Measurements from ENCODE around the gene RNASET2. TPM values are rescaled to one million over a fixed set of nuclear protein-coding genes. Genes with fewer than 3 reads are reported as not detected.
"Not testable (repeated sequence)": the region's sequence is repeated elsewhere in the genome, so short reads cannot be mapped to it uniquely, and the experiment has no call there.

RNASET2 gene
- total RNA-seq, 2 experiments from 2014 or later = 62.5 to 66.1 TPM

- Mint-ChIP-seq H3K9me3 (no peaks in the 10 kb centered on the region), H3K27ac (peak overlapping the region; percentile 90)
Measured at GRCh38 chr6:166954118-166954713, 2.1 kb downstream of the RNASET2 start.

DNA sequence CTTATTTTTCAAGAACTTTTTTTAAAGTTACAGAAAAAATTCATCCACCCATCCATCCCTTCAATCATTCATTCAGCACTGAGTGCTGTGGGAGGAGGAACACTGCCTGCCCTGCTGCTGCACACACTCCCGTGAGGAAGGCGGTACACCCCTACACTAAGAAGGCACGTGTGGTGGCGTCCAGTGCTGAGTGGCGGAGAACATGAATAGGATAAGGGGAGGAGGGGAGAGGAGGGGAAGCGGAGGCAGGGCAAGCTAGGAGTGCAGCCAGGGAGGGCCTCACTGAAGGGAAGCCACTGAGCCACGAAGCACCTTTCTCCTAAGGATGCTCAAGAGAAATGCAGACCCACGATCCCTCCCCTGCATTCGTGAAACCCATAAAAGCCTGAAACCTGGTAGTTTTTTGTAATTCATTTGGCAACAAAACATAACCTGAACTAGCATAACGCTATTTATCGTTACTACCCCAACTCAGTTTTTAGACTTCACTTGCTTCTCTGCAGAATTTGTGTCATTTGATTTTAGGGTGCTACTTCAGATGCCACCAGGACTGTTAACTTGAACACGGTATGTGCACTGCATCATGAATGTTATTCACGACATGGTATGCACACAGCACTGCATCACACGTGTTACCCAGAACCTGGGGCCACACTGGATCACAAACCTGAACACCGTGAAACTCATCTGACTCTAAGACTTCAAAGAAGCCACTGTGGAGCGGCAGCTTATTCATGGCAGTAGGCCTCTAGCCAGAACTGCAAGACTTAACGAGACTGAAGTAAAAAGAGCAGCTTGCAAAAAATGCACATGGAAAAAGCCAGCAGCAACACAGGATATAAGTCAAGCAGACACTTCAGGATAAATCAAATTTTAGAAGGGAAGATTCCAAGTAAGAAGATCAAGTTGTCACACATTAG lies 3.5 kb downstream of the RNASET2 start:
- no peaks in the 10 kb centered on the region for H3K27me3 Mint-ChIP-seq
- peak overlapping the region; percentile 66 for H3K4me3 Mint-ChIP-seq
- DNase-seq = peak; percentile 68
- H3K4me1 Mint-ChIP-seq (ENCODE audit: low read depth) = peaks cover 68% of the 10 kb centered on the region
- no peaks in the 10 kb centered on the region for H3K9me3 Mint-ChIP-seq
- H3K36me3 Mint-ChIP-seq = peaks cover 8% of the 10 kb centered on the region
- ChIA-PET POLR2A (interaction anchor here (1.6 to 7.5 kb wide), 5 partner anchors 10 to 122 kb away, joined by 4 to 41 read pairs (median 6); partner anchors contain the start of gene CEP43), CTCF (interaction anchor here (0.9 to 5.2 kb wide), 13 partner anchors 11 to 398 kb away, joined by 3 to 50 read pairs (median 5); partner anchors contain the start of gene CEP43)
- intact Hi-C loops (cut with micrococcal nuclease) = loop anchor here (5.0 to 10.0 kb wide), 3 partner anchors 399 to 538 kb away; no protein-coding TSS in a partner anchor
- H3K27ac Mint-ChIP-seq = peak overlapping the region; percentile 90

More at GRCh38 chr6:166954118-166954713, 2.1 kb downstream of the RNASET2 start:
- CTCF ChIA-PET = interaction anchor here (0.6 to 5.2 kb wide), 11 partner anchors 10 to 192 kb away, joined by 3 to 50 read pairs (median 5); partner anchors contain the start of gene CEP43
- POLR2A ChIA-PET = interaction anchor here (0.6 to 7.5 kb wide), 6 partner anchors 12 to 107 kb away, joined by 3 to 41 read pairs (median 5); partner anchors contain the start of gene CEP43
- intact Hi-C loops (cut with micrococcal nuclease) = loop anchor here (5.0 to 10.0 kb wide), 3 partner anchors 398 to 539 kb away; no protein-coding TSS in a partner anchor
- DNase-seq = no peak
- Mint-ChIP-seq H3K4me1 (ENCODE audit: low read depth) (peaks cover 77% of the 10 kb centered on the region), H3K27me3 (no peaks in the 10 kb centered on the region), H3K36me3 (peaks cover 7% of the 10 kb centered on the region), H3K4me3 (peak overlapping the region; percentile 89)

GRCh38 chr6:166952121-166952520 lies 4.2 kb downstream of the RNASET2 start:
- H3K9me3 Mint-ChIP-seq = no peaks in the 10 kb centered on the region
- intact Hi-C loops (cut with micrococcal nuclease) = loop anchor here (5.0 to 10.0 kb wide), 3 partner anchors 400 to 537 kb away; no protein-coding TSS in a partner anchor

DNA sequence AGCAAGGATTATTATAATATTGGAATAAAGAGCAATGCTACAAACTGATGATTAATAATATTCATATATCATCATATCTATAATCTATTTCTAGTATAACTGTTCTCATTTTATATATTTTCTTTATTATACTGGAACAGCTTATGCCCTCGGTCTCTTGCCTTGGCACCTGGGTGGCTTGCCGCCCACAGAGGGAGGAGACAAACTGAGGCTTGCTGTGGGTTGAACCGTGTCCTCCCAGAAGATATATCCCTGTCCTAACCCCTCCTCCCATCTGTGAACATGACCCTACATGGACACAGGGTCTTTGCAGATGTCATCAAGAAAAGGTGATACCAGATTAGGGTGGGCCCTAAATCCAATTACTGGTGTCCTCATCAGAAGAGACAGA lies 4.7 kb downstream of the RNASET2 start:
- H3K36me3 Mint-ChIP-seq = peaks cover 15% of the 10 kb centered on the region
- DNase-seq = peak; percentile 20
- CTCF ChIA-PET = interaction anchor here (0.7 to 5.2 kb wide), 16 partner anchors 10 to 399 kb away, joined by 3 to 50 read pairs (median 5); partner anchors contain the start of gene CEP43
- POLR2A ChIA-PET = interaction anchor here (1.3 to 7.5 kb wide), 4 partner anchors 9 to 121 kb away, joined by 3 to 41 read pairs (median 5); partner anchors contain the start of gene CEP43
- peak overlapping the region; percentile 79 for H3K4me3 Mint-ChIP-seq
- no peaks in the 10 kb centered on the region for H3K9me3 Mint-ChIP-seq
- H3K27ac Mint-ChIP-seq = peak overlapping the region; percentile 99
- intact Hi-C loops (cut with micrococcal nuclease) = loop anchor here (1.0 to 10.0 kb wide), 15 partner anchors 8 to 537 kb away; partner anchors contain the start of gene CEP43
- H3K27me3 Mint-ChIP-seq = no peaks in the 10 kb centered on the region
- peaks cover 64% of the 10 kb centered on the region for H3K4me1 Mint-ChIP-seq (ENCODE audit: low read depth)

More at GRCh38 chr6:166952121-166952520, 4.2 kb downstream of the RNASET2 start:
- DNase-seq = peak; percentile 52
- Mint-ChIP-seq H3K4me1 (ENCODE audit: low read depth) (peaks cover 63% of the 10 kb centered on the region), H3K36me3 (peaks cover 15% of the 10 kb centered on the region), H3K4me3 (peak overlapping the region; percentile 66), H3K27ac (peak overlapping the region; percentile 90), H3K27me3 (no peaks in the 10 kb centered on the region)
- CTCF ChIA-PET = interaction anchor here (1.0 to 5.2 kb wide), 12 partner anchors 11 to 399 kb away, joined by 3 to 50 read pairs (median 5); partner anchors contain the start of gene CEP43
- POLR2A ChIA-PET = interaction anchor here (1.6 to 7.5 kb wide), 4 partner anchors 9 to 122 kb away, joined by 4 to 41 read pairs (median 5); partner anchors contain the start of gene CEP43

DNA sequence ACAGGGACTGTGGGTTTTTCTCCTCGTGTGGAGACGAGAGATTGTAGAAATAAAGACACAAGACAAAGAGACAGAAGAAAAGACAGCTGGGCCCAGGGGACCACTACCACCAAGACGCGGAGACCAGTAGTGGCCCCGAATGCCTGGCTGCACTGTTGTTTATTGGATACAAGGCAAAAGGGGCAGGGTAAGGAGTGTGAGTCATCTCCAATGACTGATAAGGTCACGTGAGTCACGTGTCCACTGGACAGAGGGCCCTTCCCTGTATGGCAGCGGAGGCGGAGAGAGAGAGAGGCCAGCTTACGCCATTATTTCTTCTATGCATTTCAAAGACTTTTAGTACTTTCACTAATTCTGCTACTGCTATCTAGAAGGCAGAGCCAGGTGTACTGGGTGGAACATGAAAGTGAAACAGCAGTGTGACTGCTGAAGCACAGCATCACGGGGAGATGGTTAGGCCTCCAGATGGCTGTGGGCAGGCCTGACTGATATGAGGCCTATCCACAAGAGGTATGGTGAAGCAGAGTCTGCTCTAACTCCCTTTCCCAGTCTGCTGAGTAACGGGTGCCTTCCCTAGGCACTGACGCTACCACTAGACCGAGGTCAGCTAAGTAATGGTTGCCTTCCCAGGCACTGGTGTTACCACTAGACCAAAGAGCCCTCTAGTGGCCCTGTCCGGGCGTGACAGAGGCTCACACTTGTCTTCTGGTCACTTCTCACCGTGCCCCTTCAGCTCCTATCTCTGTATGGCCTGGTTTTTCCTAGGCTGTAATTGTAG lies 5.3 kb downstream of the RNASET2 start:
- CTCF ChIA-PET = interaction anchor here (0.6 to 5.2 kb wide), 16 partner anchors 10 to 191 kb away, joined by 3 to 50 read pairs (median 4); partner anchors contain the start of gene CEP43
- Mint-ChIP-seq H3K36me3 (peaks cover 19% of the 10 kb centered on the region), H3K4me3 (peak overlapping the region; percentile 79), H3K4me1 (ENCODE audit: low read depth) (peaks cover 64% of the 10 kb centered on the region), H3K27ac (peak overlapping the region; percentile 99)
- intact Hi-C loops (cut with micrococcal nuclease) = loop anchor here (1.0 to 10.0 kb wide), 15 partner anchors 8 to 536 kb away; partner anchors contain the start of gene CEP43
- DNase-seq = peak; percentile 92
- H3K9me3 Mint-ChIP-seq, H3K27me3 Mint-ChIP-seq: not testable (repeated sequence)
- POLR2A ChIA-PET = interaction anchor here (1.3 to 7.5 kb wide), 5 partner anchors 8 to 121 kb away, joined by 3 to 41 read pairs (median 7); partner anchors contain the start of gene CEP43

- Mint-ChIP-seq H3K9me3 (no peaks in the 10 kb centered on the region), H3K27me3 (no peaks in the 10 kb centered on the region), H3K36me3 (peaks cover 24% of the 10 kb centered on the region), H3K4me3 (peak overlapping the region; percentile 79), H3K4me1 (ENCODE audit: low read depth) (peaks cover 63% of the 10 kb centered on the region), H3K27ac (peak overlapping the region; percentile 99)
- intact Hi-C loops (cut with micrococcal nuclease) = loop anchor here (2.0 to 10.0 kb wide), 7 partner anchors 38 to 536 kb away; no protein-coding TSS in a partner anchor
- peak; percentile 59 for DNase-seq
- POLR2A ChIA-PET = interaction anchor here (1.0 to 7.5 kb wide), 6 partner anchors 8 to 120 kb away, joined by 3 to 41 read pairs (median 6); partner anchors contain the start of gene CEP43
- CTCF ChIA-PET = interaction anchor here (0.7 to 5.2 kb wide), 7 partner anchors 9 to 191 kb away, joined by 3 to 50 read pairs (median 9); no protein-coding TSS in a partner anchor
Measured at GRCh38 chr6:166950443-166950821, 5.9 kb downstream of the RNASET2 start.

DNA sequence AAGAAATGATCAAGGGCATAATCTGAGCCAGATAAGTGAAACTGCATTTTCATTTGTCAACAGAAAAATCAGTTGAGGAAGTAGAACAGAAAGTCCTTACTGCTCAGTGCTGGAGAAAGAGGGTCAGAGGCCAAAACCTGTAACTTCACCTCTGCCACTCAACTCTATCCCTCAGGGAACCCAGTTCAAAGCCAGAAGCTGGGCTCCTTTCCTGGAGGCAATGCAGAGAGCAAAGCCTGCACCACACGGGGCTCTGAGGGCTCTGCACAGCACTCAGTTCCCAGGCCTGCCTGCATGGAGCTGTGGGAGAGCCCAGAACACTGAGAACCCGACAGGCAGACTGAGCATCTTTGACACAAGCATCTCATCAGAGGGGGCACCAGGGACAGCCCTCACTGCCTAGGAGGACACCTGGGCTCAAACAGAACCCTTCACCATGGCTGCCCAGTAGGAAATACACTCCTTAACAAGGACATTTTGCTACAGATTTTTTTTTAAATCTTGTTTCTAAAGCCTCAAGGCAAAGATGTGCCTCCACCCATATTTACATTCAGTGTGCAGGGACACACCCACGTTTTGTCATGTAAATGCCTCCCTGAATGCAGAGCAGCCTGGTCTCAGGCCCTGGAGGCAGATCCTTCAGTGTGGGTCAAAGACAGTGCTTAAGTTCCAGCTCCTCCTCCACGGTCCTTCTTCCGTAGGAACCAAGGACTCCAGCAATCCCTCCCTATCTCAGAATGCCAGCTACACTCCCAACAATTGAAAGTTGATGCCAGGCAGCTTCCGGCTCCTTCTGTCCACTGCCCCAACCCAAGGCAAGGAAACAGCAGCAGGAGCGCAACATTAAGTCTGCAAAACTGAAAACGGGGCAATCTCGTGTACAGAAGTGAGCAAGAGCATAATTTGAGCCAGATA lies 6.6 kb downstream of the RNASET2 start:
- Mint-ChIP-seq H3K9me3 (no peaks in the 10 kb centered on the region), H3K36me3 (peaks cover 26% of the 10 kb centered on the region), H3K4me1 (ENCODE audit: low read depth) (peaks cover 62% of the 10 kb centered on the region), H3K27ac (peak overlapping the region; percentile 99), H3K4me3 (peak overlapping the region; percentile 79), H3K27me3 (no peaks in the 10 kb centered on the region)
- intact Hi-C loops (cut with micrococcal nuclease) = loop anchor here (2.0 to 10.0 kb wide), 7 partner anchors 39 to 535 kb away; no protein-coding TSS in a partner anchor
- CTCF ChIA-PET = interaction anchor here (0.7 to 5.2 kb wide), 8 partner anchors 8 to 192 kb away, joined by 3 to 50 read pairs (median 8); no protein-coding TSS in a partner anchor
- POLR2A ChIA-PET = interaction anchor here (1.0 to 1.7 kb wide), 3 partner anchors 13 to 98 kb away, joined by 4 to 7 read pairs (median 7); partner anchors contain the start of gene CEP43
- DNase-seq = peak; percentile 41

DNA sequence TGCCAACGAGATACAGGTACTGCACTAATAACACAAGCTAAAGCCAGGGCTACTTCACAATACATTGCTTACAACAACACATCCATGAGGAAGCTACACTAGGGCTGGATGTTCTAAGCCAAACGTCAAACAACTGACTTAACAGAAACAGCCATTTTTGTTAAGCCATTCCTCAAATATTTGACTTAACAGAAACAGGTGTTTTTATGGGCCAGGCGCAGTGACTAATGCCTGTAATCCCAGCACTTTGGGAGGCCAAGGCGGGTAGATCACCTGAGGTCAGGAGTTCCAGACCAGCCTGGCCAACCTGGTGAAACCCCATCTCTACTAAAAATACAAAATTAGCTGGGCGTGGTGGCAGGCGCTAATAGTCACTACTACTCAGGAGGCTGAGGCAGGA lies 7.6 kb downstream of the RNASET2 start:
- CTCF ChIA-PET = interaction anchor here (0.8 to 0.9 kb wide), 2 partner anchors 96 to 193 kb away, joined by 4 read pairs; no protein-coding TSS in a partner anchor
- H3K9me3 Mint-ChIP-seq; H3K27ac Mint-ChIP-seq; H3K27me3 Mint-ChIP-seq; DNase-seq; H3K4me3 Mint-ChIP-seq; intact Hi-C loops (cut with micrococcal nuclease); POLR2A ChIA-PET: not testable (repeated sequence)
- Mint-ChIP-seq H3K36me3 (peaks cover 26% of the 10 kb centered on the region), H3K4me1 (ENCODE audit: low read depth) (peaks cover 55% of the 10 kb centered on the region)

DNA sequence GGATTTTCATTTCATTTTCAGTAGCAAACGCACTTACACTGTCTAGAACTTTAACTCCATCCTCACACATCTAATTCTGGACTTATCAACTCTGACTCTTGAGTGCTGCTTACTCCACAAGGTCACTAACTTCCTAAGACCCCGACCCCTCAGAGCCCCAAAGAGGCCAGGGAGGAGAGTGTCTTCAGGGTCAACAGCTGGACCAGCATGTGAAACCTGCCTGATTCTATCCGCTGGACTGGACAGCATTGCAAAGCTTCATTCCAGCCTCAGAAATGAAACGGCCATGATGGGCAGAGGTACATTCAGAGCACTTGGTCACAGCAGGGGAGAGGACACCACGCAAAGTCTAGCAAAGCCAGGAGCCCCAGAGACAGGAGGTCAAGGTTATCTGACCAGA lies 9.1 kb downstream of the RNASET2 start:
- DNase-seq = no peak
- ChIA-PET POLR2A (no interaction called here), CTCF (no interaction called here)
- no peaks in the 10 kb centered on the region for H3K9me3 Mint-ChIP-seq
- intact Hi-C loops (cut with micrococcal nuclease) = no loop called here
- peak overlapping the region; percentile 38 for H3K27ac Mint-ChIP-seq
- H3K36me3 Mint-ChIP-seq = peaks cover 28% of the 10 kb centered on the region
- peaks cover 53% of the 10 kb centered on the region for H3K4me1 Mint-ChIP-seq (ENCODE audit: low read depth)
- H3K4me3 Mint-ChIP-seq = no peak overlapping the region
- H3K27me3 Mint-ChIP-seq = no peaks in the 10 kb centered on the region

- H3K27me3 Mint-ChIP-seq = no peaks in the 10 kb centered on the region
- no peak overlapping the region for H3K27ac Mint-ChIP-seq
- no peak for DNase-seq
- intact Hi-C loops (cut with micrococcal nuclease) = no loop called here
- peaks cover 32% of the 10 kb centered on the region for H3K36me3 Mint-ChIP-seq
- H3K9me3 Mint-ChIP-seq = no peaks in the 10 kb centered on the region
- no peak overlapping the region for H3K4me3 Mint-ChIP-seq
- ChIA-PET CTCF (no interaction called here), POLR2A (interaction anchor here (1.1 kb wide), 1 partner anchor 10 kb away, joined by 4 read pairs; the partner anchor contains the start of gene RNASET2)
- peaks cover 53% of the 10 kb centered on the region for H3K4me1 Mint-ChIP-seq (ENCODE audit: low read depth)
Measured at GRCh38 chr6:166946125-166946524, 10.2 kb downstream of the RNASET2 start.
